Suprapubic skin (tissue), 3 donors: ENCODE data around the gene DPYSL5.

Source experiments
- POLR2A ChIP-seq, 2 donors: fragments of 450-650 bp; IDR thresholded peaks; one replicate each; pipeline ENCODE4 v1.6.1; 2017; ENCODE audit warnings: antibody characterized with exemption in 2 of 2, mild to moderate bottlenecking in 2 of 2, moderate library complexity in 2 of 2
- TF ChIP-seq, protein P1 (sequence below), 2 donors: fragments of 200-600 bp in 1 of 2; fragments of 450-650 bp in 1 of 2; sonication (generic) in 1 of 2; IDR thresholded peaks; one replicate each; pipeline ENCODE4 v1.5.1; 2016 to 2019; ENCODE audit warnings: antibody characterized with exemption in 2 of 2, mild to moderate bottlenecking in 1 of 2, moderate library complexity in 1 of 2

DNA sequence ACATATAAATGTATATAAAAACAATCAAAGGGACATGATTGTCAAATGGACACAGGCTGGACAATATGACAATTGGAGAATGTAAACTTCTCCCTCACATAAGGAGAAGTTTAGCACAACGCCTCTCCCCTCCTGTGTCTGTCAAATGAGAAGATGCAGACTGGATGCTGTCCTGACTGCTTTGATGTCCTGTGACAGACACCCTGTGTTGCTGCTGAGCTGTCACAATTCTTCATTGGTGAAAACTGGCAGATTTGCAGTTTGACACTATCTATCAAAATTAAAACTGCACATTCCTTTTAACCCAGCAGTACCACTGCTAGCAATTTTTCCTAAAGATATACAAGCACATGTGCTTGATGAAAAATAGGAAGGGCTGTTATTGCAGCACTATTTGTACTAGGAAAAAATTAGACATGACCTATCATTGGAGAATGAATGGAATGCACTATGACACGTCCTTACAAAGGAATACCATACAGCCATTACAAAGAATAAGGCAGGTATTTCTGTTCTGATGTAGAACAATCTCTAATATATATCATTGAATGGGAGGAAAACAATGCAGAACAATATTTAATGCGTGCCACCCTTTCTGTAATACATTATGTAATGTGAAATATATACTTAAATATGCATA is 12.4 kb downstream of the DPYSL5 start:
- TF ChIP-seq, protein P1, sequence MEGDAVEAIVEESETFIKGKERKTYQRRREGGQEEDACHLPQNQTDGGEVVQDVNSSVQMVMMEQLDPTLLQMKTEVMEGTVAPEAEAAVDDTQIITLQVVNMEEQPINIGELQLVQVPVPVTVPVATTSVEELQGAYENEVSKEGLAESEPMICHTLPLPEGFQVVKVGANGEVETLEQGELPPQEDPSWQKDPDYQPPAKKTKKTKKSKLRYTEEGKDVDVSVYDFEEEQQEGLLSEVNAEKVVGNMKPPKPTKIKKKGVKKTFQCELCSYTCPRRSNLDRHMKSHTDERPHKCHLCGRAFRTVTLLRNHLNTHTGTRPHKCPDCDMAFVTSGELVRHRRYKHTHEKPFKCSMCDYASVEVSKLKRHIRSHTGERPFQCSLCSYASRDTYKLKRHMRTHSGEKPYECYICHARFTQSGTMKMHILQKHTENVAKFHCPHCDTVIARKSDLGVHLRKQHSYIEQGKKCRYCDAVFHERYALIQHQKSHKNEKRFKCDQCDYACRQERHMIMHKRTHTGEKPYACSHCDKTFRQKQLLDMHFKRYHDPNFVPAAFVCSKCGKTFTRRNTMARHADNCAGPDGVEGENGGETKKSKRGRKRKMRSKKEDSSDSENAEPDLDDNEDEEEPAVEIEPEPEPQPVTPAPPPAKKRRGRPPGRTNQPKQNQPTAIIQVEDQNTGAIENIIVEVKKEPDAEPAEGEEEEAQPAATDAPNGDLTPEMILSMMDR (IDR thresholded peaks at IDR 0.05), result no peak
- TF ChIP-seq POLR2A (IDR thresholded peaks at IDR 0.05), result no peak
